MV-4-11 (cell line): ENCODE data around the gene DPYSL3.

Source experiments
- DNase-seq: peaks from one replicate; lab custom pipeline; 2025; lab: John Stamatoyannopoulos, UW

DPYSL3 gene

DNA sequence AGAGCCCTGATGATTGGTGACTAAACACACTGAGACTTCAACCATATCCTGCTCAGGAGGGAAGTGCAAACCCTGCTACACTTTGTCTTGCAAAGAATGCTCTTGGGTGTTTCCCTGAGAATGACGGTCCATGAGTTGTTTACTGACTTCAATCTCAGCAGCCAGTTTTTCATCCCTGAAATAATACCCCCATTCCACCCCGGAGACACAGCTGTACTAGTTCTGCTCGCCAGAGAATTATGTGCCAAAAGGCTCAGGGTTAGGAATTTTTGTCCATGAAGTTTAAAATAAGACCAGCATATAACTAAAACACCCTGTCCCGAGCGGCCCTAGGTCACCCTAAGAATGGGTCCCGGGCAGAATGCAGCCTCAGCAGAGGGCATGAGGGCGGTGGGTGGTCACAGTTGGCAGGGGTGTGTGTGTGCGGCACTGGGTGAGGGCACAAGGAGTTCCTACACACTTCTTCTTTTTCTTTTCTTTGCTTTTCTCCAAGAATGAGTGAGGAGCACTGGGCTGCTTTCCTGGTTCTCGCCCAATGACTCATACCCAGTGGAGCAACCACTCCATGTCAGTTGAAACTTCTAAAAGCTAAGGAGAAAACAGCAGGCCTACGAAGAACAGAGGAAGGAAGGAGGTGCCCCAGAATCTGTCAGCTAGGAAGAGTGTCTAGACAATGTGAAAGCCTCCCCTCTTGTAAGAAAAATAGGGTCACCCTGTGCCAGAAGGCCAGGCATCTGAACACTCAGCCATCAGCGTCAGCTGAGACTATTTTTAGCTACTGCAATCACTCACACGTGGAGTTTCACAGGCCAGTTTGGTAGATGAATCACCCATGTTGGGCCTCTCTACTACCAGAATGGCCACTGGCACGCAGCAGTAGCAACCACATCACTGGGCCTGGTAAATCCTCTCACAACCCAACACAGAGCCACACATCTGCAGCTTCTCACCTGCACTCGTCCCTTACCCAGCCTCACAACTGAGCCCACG, 105.9 kb downstream of the DPYSL3 start:
- DNase-seq = peak; percentile 98

DNA sequence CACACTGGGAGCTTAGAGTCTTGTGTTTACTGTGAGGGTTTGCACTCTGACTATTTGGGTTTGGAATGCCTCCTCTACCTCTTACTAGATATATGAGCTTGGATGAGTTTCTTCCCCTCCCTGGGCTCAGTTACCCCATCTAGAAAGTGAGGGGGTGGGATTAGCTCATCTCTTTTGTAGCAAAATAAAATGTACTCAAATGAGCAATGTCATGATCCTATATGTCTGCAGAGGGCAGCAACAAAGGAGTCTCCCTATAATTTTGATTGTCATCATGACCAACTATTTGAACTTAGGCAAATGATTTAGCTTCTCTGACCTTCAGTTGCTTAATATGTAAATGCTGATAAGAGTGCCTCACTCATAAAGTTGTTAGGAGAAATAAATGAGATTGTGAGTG, 109.0 kb downstream of the DPYSL3 start:
- peak; percentile 3 for DNase-seq

DNA sequence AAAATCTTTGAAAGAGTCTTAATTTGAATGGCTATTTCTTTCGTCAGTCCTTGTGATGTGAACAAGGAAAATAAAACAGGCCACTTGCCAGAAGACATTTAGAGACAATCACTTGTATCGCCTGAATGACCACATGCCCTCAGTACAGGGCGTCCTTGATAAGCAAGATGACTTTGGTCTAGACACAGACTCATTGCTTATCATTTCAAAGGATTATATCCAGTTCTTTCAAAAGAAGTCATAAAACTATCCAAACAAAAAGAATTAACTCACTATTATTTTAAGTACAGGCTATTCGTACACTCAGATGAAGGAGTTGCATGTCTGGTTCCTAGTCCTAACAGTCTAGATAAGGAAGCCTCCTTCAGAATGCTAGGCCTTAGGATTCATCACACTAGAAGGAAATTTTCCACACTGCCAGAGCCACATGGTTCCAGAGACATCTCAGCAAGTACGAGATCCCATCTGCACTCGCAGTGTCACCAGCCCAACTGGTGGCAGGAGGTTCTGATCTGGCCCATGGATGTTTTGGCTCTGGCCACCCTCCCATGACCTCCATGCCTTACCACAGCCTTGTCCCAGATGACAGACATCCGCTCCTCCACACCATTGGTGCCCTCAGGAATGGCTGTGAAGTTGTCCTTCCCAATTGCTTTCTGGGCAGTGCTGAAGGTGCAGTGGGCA, 109.6 kb downstream of the DPYSL3 start:
- no peak for DNase-seq

DNA sequence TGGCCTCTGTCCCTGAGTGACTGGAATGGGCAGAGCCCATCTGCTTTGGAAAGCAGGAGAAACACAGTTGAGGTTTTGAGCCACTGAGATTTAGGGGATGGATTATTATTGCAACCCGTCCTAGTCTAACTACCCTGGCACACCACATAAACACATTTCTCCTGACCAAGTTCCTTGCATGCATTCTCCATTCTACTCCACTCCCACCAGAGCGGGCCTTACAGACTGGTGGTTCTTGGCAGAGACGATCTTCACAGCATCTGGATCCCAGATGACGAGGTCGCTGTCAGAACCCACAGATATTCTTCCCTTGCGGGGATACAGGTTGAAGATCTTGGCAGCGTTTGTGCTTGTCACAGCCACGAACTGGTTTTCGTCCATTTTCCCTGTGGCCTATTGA, 111.0 kb downstream of the DPYSL3 start:
- DNase-seq = no peak

DNA sequence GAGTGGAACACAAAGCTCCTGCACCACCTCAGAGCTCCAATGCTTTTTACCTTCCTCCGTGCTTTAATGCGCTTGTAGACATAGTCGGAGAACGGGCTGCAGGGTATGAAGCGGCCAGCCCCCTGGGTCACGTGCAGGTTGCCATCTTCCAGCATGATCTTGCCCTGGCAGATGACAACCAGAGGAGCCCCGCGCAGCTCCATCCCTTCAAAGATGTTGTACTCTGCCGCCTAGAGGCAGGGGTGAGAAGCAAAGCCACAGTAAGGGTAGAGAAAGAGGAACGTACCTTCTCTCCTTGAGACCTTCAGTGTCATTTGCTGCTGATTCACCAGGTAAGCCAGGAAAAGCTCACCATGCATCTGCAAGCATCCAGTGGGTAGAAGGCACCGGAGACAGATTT, 112.3 kb downstream of the DPYSL3 start:
- DNase-seq = peak; percentile 17

DNA sequence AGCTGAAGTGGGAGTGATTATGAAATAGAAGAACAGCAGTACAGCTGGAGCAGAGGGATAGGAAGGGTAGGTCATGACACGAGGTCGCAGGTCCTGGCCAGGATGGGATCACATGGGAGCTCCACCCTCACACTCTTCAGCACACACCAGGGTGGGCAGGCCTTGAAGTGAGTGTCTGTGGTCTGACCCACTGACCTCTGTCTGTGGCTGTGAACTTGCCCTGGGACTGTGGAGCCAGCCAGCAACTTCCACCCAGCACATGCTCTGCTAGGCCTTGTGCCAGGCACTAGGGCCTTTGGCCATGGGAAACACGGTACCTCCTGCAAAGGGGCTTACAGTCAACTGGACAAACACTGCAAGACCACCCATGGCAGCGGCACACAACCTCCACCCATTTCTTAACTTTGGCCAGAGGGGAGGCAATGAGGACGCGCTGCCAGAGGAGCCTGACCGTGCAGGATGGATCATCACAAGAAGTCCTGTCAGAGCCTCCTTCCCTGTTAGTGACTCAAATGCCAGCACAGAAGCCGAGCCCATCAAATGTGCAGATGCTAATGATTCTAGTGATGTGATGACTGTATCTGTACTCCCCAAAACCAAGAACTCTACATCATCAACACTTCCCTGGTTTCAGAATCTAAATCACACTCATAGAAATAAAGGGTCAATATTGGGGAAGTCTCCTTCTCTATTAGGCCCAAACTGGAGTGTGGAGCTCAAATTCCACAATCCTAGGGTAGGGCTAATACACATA, 113.6 kb downstream of the DPYSL3 start:
- peak; percentile 75 for DNase-seq

DNA sequence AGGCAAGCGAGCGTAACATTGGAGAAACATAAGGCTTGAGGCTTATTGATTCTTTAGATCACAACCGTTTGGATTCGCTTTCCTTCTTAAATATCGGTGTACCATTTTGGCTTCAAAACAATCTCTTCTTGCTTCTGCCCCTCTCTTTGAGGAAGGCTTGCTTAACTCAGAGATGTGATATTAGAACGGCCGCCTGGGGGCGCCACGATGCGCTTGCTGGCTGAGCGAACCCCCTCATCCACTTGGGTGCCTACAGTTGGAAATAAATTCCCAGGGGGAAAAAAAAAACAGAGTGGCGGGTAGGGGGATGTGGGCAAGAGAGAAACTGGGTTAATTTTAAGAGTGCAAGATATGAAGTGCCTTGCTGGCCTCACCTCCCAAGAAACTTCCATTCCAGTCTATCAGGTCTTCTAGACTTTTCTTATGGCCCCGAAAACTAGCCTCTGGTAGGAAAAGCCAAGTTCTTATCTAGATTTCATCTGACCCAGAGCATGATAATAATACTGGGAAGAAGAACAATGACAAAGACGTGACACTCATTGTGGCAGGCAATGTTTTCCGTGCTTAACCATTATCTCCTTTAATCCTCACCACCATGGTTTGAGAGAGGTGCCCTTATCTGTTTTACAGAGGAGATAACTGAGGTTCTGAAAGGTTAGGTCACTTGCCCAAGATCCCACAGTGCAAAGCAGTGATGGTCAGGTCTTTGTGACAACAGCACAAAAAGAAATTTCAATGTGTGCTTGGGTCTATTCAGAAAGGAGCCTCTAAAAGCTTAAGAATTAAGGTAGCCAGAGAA, 115.8 kb downstream of the DPYSL3 start:
- DNase-seq = no peak

DNA sequence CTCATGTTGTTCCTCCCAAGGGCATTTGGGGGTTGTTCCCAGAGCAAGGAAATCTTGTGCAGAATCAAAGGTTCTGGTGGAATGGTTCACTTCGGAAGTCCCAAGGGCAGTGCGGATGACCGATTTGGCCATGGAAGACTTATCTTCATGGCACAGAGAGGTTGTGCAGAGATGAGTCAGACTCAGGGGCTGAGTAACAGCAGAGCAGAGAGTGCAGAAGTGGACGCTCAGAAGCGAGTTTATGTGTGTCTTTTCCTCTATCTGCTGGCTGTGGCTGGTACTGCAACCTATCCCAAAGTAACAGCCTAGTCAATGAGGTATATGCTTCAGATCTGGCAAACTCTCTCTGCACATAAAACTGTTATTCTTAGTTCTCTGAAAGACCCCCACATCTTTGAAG, 118.1 kb downstream of the DPYSL3 start:
- peak; percentile 74 for DNase-seq

DNA sequence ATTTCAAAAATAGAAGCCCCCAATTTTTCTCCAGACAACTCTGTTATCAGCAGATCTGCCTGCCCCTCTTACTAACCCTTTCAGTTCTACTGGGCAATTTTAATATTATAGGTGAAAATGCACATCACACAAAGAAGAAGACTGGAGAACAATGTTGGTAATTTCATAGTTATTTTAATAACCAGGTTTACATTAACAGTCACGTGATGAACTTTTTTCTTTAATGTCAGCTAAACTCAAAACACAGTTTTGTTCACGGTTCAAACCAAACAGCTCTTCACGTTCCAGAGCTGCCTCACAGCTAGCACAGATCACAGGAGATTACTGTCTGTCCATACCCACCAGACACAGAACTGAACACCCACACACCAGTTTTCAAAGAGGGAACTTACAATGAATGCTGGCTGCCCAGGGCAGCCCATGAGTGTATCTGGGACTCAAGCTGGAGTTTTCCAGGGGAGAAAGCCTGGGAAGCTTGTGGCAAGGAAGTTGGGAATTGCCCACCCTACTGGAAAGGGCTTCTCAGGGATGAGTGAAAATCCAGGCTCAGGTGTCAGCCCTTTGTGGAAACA, 119.1 kb downstream of the DPYSL3 start:
- no peak for DNase-seq

DNA sequence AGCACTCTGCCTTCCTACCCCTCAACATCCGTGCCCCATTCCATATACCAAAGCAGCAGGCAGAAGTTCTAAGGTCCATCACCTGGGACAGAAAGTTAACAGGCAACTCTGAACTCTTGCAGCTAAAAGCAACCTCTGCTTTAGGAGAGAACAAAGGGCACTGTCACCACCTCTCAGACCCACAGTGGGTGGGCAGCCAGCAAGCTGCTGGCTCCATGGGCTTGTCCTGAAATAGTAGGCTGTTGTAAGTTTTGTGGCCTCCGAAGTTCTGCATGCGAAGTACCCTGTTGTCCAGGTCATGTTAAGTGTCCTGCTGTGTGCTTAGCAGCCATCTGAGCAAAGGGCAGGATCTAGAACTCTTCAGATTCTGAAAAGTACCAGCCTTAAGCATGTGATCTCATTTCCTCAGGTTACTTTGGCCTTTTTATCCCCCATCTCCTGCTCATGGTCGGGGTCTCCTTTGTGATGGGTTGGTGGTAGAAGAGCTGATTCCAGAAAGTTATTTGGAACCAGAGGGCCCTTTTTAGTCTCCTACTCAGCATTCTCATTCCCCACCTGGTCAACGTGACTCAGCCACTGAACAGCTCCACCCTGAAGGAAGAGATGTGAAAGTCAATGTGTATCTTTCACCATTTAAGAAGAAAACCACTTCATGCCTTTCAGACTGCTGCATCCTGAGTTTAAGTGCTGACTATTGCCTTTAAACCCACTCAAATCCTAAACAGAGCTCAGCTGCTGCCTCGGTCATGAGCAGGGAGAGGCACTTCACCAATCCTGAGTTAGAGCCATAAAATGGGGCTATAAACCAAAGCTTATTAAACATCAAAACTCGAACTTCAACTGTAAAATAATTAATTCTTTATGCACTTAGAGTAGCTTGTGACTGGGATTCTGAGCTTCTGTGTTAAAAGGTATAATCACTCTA, 121.4 kb downstream of the DPYSL3 start:
- no peak for DNase-seq

DNA sequence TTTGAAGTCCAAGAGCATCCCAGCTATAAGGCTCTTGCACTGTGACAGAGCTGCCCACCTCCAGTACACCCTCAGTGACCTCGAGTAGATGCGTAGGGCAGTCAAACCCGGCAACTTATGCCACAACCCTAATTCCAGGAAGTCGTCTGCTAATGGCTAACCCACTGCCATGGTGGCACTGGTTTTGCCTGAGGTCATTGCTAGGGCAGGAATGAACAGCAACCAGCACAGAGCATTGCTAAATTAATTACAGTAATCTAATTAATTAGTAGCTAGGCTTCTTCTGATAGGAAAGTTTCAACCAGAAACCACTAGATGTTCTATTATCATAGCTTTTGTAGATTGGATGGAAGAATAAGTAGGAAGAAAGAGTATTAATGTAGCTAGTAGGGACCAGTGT, 122.8 kb downstream of the DPYSL3 start:
- DNase-seq = no peak

DNA sequence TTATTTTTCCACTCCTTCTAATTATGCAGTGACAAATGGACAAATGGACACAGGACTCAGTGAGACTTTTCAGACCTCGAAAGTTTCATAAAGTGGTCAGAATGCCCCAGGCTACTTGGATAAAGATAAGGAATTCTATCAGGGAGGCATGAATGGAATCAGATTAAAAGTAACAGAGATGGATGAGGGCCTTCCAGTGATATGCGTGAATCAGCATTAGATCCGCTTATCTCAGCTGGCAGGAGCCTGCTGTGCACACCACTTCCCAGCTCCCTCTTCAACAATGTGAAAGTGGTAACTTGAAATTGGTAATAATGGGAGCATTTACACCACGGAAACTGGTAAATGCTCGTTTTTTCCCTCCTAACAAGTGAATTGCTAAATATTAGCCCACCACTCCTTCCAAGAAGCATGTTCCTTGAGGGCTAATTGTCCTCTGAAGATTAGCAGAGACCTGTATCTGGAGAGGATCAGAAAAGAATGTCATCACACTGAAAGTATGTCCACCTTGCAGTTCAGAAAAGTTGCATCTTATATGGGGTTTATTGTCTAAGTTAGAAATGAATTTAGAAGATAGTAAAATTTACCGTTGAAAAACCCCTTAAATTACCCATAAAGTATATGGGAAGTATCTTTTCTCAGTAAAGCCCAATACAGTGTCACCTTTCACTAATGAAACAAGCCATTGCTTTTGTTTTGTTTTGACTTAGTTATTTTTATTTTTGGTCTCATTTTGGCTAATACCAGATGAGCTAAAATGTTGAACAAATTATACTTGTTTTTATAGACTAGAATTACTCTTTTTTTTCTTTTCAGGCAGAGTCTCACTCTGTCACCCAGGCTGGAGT, 125.3 kb downstream of the DPYSL3 start:
- no peak for DNase-seq

DNA sequence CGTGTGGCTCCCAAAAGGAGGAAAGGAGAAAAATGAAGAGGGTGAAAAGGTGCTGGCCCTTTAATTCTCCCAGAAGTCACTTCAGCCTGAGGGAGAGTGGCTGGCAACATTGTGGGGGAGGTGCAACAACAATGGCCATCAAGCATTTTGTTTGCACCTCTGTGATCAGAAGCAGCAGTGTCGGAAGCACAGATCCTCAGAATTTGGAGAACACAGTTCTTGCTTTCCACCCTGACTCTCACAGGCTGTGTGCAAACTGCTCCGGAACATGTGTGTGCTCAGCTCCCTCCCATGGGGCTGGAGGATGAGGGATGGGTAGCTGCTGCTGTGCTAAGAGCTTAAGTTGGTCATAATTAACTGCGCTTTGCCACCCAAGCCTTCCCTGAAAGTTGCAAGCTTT, 127.1 kb downstream of the DPYSL3 start:
- no peak for DNase-seq

DNA sequence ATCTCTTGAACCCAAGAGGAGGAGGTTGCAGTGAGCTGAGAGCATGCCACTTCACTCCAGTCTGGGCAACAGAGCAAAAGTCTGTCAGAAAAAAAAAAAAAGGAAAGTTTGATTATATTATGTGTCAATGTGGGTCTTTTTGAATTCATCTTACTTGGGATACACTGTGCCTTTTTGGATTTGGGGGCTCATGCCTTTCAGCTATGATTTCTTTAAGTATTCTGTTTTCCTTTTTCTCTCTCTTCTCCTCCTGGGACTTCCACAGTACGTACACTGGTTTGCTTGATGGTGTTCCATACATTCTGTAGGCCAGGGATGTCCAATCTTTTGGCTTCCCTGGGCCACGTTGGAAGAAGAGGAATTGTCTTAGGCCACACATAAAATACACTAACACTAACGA, 128.3 kb downstream of the DPYSL3 start:
- no peak for DNase-seq

DNA sequence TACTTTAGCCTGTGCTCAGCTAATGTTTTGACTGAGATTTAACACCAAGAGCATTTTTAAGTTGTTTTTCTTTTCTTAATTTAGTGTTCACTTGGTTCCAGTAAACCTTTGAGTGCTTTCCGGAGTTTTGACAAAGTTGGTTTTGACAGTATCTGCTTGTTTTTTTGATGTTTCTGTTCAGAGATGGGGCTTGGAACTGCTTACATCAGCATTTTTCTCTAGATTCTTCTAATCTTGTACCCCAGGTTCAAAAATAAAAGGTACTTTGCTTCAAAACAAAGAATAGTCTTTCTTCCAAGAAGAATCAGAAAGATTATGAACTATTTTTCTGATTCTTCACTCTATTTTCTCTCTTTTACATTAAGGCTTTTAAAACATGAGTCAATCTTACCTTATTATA, 132.2 kb downstream of the DPYSL3 start:
- DNase-seq = no peak

DNA sequence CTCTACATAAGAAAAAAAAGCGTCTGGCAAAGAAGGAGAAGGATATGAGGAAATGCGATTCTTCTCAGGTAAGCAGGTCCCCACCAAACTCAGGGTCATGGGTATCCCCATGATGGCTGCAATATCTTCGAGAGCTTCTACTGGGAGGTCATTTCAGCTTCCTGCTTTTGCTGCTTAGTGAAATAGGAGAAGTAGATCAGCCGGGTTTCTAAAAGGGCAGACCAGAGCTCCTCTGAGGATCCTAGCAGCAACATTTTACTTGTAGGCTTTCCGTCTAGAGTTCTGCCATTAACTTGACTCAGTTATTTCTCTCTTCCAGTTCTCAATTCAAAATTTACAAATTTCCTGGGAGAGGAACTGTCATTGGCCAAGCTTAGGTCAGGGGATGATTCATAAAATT, 134.7 kb downstream of the DPYSL3 start:
- peak; percentile 71 for DNase-seq

DNA sequence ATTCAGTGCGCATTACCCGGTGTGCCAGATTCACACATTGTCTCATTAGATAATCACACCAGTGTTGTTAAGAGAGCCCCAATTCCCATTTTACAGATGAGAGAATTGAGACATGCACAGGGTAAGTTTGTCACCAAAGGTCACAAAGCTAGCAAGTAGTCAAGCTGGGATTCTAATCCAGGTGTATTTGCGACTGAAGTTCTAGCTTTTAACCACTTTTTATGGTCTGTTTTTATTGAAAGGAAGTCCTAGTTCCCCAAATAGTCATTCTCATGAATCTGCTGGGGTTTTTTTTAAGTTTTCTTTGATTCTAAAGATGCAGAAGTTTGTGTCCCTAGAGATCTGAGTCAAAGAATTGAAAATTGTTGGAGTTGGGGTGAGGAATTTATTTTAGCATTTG, 136.5 kb downstream of the DPYSL3 start:
- DNase-seq = peak; percentile 35

DNA sequence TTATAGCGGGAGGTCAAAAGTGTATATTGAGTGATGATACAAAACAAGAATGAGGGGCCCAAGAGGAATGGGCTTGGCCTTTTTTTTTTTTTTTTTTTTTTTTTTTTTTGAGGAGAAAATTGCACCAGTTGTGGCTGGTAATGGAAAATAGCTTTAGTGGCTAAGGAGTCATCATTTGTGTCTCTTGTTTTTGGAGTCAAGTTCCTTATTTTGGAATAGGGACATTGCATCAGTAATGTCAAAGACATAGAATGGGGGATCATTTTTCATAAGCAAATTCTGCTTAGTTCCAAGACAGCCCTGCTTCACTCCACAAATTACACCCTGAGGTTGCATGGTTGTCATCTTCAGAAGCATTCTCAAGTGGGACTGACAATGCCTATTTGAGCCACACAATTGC, 137.7 kb downstream of the DPYSL3 start:
- peak; percentile 76 for DNase-seq

DNA sequence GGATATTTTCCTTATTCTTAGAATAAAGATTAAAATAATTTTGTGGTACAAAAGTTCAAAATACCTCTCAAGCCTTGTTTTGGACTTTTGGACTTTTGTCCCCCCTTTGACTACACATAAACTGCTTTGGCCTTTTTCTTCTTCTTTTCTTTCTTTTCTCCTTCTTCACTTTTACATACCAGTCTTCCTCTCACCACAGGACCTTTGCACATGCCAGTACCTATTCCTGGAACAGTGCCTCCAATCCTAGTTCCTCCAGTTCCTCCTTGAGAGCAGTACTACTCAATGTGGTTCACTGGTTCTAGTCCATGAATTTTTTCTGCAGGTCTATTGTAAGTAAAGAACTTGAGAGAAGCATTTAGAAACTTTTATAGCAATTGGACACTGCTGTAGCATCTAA, 138.6 kb downstream of the DPYSL3 start:
- DNase-seq = no peak
